ENCODE results near the gene ENOX2.

The ENOX2 gene

GRCh38 chrX:130884627-130885026 is 18.4 kb downstream of the ENOX2 start:
- no peak for DNase-seq (ENCODE audit: low spot score)

- DNase-seq (ENCODE audit: low spot score), result no peak
Measured at GRCh38 chrX:130879869-130880268, 23.1 kb downstream of the ENOX2 start.

DNA sequence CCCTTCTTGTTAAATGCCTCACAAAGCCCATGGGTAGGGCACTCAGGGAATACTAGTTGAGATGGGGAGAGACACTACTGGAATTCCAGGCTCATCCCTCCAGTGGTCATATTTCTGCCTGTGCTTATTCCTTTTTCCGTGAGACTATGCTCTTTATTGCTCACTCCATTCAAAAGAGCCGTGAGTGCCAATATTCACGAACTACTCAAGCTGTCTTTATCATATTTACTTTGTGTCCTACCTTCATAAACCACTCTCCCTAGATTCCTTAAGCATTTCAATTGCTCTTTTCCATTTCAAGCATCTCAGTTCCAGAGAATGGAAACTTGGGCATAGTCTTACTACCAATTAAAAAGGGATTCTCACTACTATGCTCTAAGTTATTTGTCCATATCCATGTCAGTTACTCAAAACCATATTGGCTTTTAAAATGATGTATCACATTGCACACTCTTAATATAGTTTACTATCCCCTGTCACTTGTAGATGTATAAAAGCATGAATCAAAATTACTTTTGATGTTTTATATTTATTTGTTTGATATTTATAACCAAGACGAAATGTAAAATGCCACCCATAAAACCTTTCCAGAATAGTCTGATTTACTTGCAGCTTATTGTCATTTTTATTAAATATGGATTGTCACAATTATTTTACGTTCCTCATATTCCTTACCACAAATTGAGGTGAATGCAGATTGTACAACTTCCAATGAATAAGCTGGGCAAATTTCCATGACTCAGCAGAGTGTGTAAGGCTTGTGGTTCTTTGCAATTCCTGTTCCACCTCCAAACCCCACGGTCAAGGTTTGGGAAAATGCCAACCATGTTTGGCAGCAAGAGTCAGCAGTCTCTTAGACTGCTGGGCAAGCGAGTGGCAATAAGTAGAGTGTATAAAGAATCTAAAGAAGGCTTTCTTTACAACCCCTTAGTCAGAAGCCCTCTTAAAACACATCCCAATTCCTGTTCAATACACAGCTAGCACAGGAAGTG is 24.4 kb downstream of the ENOX2 start:
- DNase-seq (ENCODE audit: low spot score), result peak; percentile 47

- DNase-seq (ENCODE audit: low spot score), result no peak
Measured at GRCh38 chrX:130877892-130878341, 25.1 kb downstream of the ENOX2 start.

DNA sequence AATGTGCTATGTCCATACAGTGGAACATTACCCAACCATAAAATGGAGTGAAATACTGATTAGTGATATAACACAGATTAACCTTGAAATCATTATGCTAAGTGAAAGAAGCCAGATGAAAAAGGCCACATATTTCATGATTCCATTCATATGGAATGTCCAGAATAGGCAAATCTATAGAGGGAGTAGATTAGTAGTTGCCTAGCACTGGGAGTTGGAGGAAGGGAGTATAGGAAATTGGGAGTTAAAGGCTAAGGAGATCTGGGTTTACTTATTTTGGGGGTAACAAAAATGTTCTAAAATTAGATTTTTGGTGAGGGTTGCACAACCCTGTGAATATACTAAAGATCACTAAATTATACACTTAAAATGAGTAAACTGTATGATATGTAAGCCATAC is 26.8 kb downstream of the ENOX2 start:
- DNase-seq (ENCODE audit: low spot score), result no peak

DNA sequence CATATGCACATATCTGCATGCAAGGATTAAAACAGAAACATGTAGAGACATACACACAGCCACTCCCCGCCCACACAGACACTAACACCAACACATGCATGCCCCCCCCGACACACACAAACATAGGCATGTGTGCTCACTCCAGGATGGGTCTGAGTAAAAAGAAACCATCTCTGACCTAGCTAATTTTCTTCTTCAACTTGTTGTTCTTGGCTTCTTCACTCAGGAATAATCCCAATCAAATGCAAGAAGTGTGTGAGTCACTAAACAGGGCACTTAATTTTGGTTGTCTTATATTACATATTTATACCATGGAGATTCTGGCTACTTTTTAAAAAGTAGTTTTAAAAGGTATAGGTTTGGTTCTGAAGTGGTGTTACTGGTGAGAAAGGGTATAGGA is 28.3 kb downstream of the ENOX2 start:
- DNase-seq (ENCODE audit: low spot score), result no peak

DNA sequence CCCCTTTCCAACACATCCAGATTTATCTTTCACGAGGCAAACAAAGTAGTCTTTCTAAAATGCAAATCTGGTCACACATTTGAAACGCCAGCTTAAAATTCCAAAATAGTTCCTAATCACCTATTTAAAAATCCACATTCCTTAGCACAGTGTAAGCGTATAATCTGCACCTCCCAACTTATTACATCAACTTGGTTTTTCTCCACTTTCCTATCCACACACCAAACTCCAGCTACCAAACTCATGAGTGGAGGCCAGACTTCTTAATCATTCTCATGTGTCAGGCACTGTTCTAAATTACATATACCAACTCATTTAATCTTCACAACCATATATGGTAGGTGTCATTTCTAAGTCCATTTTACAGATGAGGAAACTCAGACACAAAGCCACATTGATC is 33.8 kb downstream of the ENOX2 start:
- DNase-seq (ENCODE audit: low spot score), result no peak

- no peak for DNase-seq (ENCODE audit: low spot score)
Measured at GRCh38 chrX:130861462-130861861, 41.5 kb downstream of the ENOX2 start.

DNA sequence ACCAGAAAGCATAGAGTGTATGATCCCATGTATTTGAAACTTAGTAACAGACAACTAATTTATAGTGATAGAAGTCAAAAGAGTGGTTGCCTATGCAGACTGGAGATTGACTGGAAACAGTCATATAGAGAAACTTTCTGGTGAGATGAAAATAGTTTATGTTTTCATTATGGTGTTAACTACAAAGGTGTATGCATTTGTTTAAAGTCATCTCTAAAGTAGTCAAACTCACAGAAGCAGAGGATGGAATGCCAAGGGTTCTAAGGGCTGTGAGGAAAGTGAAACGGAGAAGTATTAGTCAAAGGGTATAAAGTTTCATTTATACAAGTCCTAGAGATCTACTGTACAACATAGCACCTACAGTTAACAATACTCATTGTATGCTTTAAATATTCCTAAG is 45.8 kb downstream of the ENOX2 start:
- no peak for DNase-seq (ENCODE audit: low spot score)

DNA sequence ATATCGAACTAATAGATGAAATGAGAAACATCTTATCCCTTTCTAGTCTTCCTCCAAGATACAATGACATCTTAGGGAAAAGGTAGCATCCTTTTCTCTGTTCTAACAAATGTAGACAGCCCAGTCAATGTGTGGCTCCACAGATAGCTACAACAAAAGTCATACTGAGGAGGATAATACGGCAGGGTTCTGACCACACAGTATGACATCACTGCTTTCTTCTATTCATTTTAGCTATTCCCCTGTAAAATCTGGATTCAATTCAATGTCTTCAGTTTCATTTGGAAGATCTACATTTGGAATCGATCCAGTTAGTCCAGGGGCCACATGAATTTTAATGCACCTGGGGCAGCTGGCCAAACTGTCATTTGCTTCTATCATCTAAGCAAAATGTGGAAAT is 51.4 kb downstream of the ENOX2 start:
- DNase-seq (ENCODE audit: low spot score), result no peak

- DNase-seq (ENCODE audit: low spot score), result no peak
Measured at GRCh38 chrX:130848763-130849162, 54.2 kb downstream of the ENOX2 start.

GRCh38 chrX:130846746-130847145 is 56.3 kb downstream of the ENOX2 start:
- DNase-seq (ENCODE audit: low spot score), result no peak

DNA sequence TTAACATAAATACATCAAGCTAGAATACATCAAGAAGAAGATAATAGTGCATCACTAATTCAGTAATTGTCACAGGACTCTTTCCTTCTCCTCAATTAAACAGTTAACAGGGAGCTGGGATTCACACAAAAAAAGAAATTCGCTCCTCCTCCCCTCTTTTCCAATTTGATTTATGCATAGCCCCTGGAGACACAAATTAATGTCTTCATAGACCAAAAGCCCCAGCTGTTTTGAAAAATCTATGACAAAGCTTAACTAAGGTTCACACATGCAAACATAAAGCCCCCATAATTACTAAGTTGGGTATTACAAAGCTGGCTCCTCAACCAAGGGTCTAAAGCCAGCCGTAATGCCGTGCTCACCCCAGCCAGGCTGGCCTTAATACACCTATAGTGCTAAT is 61.2 kb downstream of the ENOX2 start:
- no peak for DNase-seq (ENCODE audit: low spot score)

- DNase-seq (ENCODE audit: low spot score), result no peak
Measured at GRCh38 chrX:130840345-130840744, 62.7 kb downstream of the ENOX2 start.

GRCh38 chrX:130836447-130836846 is 66.6 kb downstream of the ENOX2 start:
- DNase-seq (ENCODE audit: low spot score), result no peak

DNA sequence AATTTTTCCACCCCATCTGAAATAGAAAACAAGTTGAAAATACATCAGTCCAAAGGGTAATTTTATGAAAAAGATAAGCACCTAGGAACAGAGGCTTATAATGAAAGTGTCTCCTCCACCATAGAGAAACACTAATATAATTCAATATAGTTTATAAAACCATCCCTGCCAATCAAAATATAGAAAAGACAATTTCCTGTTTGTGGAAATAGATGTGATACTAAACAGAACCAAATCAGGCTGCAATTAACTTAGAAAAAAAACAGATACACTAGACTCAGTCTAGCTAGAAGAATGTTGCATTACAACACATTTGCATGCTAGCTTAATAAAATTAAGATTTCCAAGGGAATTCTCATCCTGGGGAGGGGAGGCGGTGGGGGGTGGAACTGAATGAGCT is 68.2 kb downstream of the ENOX2 start:
- DNase-seq (ENCODE audit: low spot score), result no peak

DNA sequence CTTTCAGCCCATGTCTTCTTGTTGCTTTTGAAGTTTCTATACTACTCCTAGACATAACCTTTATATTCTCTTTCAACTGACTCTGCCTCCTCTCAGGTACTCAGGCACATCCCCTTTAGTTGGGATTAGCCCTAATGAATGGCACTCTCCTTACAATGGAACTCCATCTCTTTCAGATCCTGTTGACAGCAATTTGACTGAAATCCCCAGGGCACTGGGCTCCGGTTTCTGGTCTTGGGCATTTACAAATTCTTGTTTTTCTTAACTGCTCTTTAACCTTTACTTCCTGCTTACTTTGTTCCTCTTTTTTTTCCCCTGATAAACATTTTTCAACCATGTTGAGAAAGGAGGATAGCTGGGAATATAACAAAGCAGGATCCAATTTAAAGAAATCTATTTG is 68.9 kb downstream of the ENOX2 start:
- DNase-seq (ENCODE audit: low spot score), result no peak

DNA sequence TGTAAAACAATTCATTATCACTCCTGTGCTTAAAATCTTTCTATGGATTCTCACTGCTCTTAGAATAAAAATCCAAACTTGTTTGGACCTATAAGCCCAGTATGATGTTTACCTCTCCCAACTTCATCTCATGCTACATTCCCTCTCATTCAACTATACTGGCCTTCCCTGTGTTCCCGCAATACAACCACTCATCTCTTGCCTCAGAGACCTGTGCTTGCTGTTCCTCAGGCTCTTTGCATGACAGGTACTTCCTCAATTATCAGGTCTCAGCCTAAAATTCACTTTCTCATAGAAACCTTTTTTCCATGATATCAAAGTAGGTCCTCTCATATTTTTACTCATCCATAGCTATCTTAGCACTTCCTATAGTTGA is 71.7 kb downstream of the ENOX2 start:
- no peak for DNase-seq (ENCODE audit: low spot score)

DNA sequence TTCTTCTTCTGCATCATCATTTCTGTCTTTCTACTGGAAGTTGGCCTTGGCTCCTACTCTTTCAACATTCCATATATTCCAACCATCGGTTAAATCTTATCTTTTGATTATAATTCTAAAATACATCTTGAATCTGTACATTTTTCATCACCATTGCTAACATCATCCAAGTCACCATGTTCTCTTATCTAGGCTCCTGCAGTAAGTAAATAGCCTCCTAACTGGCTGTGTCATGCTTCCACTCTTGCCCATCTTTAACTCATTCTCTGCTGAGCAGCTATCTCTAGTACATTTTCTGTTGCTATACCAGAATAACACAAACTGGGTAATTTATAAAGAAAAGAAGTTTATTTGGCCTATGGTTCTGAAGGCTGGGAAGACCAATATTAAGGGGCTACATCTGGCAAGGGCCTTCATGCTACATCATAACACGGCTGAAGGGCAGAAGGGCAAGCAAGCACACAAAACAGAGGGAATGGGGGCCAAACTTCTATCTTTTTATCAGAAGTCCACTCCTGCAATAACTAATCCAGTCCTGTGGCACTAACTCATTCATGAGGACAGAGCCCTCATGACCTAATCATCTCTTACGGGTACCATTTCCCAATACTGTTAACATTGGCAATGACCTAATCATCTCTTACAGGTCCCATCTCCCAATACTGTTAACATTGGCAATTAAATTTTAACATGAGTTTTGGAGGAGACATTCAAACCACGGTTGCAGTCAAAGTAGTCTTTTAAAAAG is 72.2 kb downstream of the ENOX2 start:
- DNase-seq (ENCODE audit: low spot score), result no peak

DNA sequence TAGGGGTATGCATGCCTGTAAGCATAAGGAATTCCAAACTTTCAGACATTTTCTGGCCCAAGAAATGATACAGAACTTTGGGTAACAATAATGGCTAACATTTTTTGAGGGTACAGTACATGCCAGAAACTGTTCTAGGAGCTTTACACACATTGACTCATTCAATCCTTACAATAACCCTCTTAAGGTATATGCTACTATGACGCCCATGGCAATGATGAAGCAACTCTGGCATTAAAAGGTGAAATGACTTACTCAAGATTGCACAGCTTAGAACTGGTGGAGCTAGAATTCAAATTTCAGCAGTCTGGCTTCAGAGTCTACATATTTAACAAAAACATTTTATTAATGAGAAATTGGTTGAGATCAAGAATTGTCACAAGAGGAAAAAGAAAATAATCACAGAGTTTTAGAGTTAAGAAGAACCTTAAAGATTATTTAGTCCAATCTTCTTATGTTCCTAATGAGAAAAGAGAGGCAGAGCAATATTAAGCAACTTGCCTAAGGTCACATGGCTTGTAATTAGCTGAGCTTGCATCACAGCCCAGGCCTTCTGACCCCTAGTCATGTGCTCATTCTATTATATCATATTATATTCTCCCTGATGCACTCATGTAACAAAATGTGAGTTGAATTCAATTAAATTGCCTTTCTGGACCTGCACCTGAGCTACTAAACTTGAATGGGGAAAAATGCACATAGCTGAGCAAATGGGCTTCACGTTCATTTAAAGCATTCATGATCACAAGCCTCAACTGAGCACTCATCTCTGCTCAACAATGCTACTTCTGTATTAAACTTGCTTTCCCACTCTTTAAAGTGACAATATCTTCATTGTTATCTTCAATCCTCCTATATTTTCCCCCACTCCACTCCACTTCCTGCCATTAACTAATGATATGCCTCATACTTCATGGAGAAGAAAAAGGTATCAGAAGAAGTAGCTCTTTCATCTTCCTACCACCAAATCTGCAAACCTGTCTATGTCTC is 73.2 kb downstream of the ENOX2 start:
- no peak for DNase-seq (ENCODE audit: low spot score)

GRCh38 chrX:130828641-130829040 is 74.4 kb downstream of the ENOX2 start:
- DNase-seq (ENCODE audit: low spot score), result no peak

GRCh38 chrX:130827648-130828047 is 75.4 kb downstream of the ENOX2 start:
- DNase-seq (ENCODE audit: low spot score), result no peak

All from RKO (cell line).